H1 (cell line): ENCODE results near the gene TLR9. TPM values are rescaled to one million over a fixed set of nuclear protein-coding genes. Genes with fewer than 3 reads are reported as not detected.

Experiments used
- CTCF ChIA-PET: fragments of 300-600 bp; sonication (Branson Sonifier 250); formaldehyde crosslinking; loops from one replicate; lab custom pipeline; 2021; ENCODE audit not compliant: partially characterized antibody; lab: Charles Lee
- POLR2A ChIA-PET: fragments of 300-600 bp; sonication (Branson Sonifier 250); formaldehyde crosslinking; loops from one replicate; lab custom pipeline; 2021; ENCODE audit warnings: inconsistent platforms; ENCODE audit not compliant: partially characterized antibody; lab: Charles Lee
- DNase-seq, 2 experiments: peaks; one replicate each; pipeline versions ENCODE4 v3.0.0 to v3.0.0-alpha.2; 2010 to 2022; ENCODE audit warnings: low spot score in 2 of 2, low read depth in 1 of 2, mixed read lengths in 1 of 2
- FAIRE-seq: peaks from 2 replicates; lab custom pipeline; 2011; peaks lifted over from hg19 to GRCh38; lab: Jason Lieb, UNC
- H2AFZ ChIP-seq: 2 replicates; pipeline ENCODE4 v1.8.1; 2012; ENCODE audit warnings: low read length, inconsistent platforms
- H2AK5ac ChIP-seq: 2 replicates; pipeline ENCODE4 v1.6.1; 2013; ENCODE audit warnings: low read depth, low read length
- H2BK120ac ChIP-seq: replicated peaks from 2 replicates; pipeline ENCODE3; 2013; ENCODE audit warnings: low read depth, low read length, inconsistent platforms
- H2BK12ac ChIP-seq: 2 replicates; pipeline ENCODE4 v1.6.1; 2013; ENCODE audit warnings: low read depth, low read length
- H2BK15ac ChIP-seq: 2 replicates; pipeline ENCODE4 v1.6.1; 2013; ENCODE audit warnings: low read length
- H2BK20ac ChIP-seq: 2 replicates; pipeline ENCODE4 v1.6.1; 2013; ENCODE audit warnings: low read length
- H2BK5ac ChIP-seq: 2 replicates; pipeline ENCODE4 v1.6.1; 2013; ENCODE audit warnings: low read depth, low read length
- H3K14ac ChIP-seq: 2 replicates; pipeline ENCODE4 v1.6.1; 2013; ENCODE audit warnings: inconsistent platforms; ENCODE audit not compliant: insufficient read length
- H3K18ac ChIP-seq: 2 replicates; pipeline ENCODE4 v1.6.1; 2013; ENCODE audit warnings: low read length; ENCODE audit errors: extremely low read depth
- H3K23ac ChIP-seq: 2 replicates; pipeline ENCODE4 v1.6.1; 2013; ENCODE audit warnings: inconsistent platforms; ENCODE audit not compliant: insufficient read length
- H3K23me2 ChIP-seq: 2 replicates; pipeline ENCODE4 v1.6.1; 2013; ENCODE audit warnings: low read depth, low read length
- H3K27ac ChIP-seq: 2 replicates; pipeline ENCODE4 v1.6.1; 2011; ENCODE audit warnings: low read depth, low read length, inconsistent platforms
- H3K27me3 ChIP-seq, 4 experiments: replicated peaks in 1 of 4; 1 replicate in 1 of 4; 2 replicates in 3 of 4; pipeline versions ENCODE4 v1.6.1 to v1.8.1; 2011 to 2013; ENCODE audit warnings: low read length in 3 of 4, mild to moderate bottlenecking in 3 of 4, inconsistent platforms in 2 of 4, mixed read lengths in 2 of 4, moderate library complexity in 1 of 4; ENCODE audit not compliant: control insufficient read depth in 3 of 4, insufficient read depth in 3 of 4; ENCODE audit errors: extremely low read depth in 1 of 4
- H3K36me3 ChIP-seq, 4 experiments: 2 replicates each; pipeline versions ENCODE4 v1.6.1 to v1.8.1; 2011 to 2013; ENCODE audit warnings: mild to moderate bottlenecking in 4 of 4, low read length in 3 of 4, moderate library complexity in 2 of 4, control low read depth in 1 of 4, inconsistent platforms in 1 of 4; ENCODE audit not compliant: insufficient read depth in 4 of 4, control insufficient read depth in 2 of 4
- H3K4ac ChIP-seq: replicated peaks from 2 replicates; pipeline ENCODE3; 2013; ENCODE audit warnings: low read length, low read depth, mixed read lengths, inconsistent platforms; ENCODE audit not compliant: insufficient read length
- H3K4me1 ChIP-seq, 4 experiments: replicated peaks in 1 of 4; 1 replicate in 1 of 4; 2 replicates in 3 of 4; pipeline versions ENCODE4 v1.6.1 to v1.8.1; 2011 to 2013; ENCODE audit warnings: low read length in 3 of 4, inconsistent platforms in 2 of 4, mixed read lengths in 1 of 4; ENCODE audit not compliant: insufficient read depth in 4 of 4, control insufficient read depth in 3 of 4
- H3K4me2 ChIP-seq, 2 experiments: 2 replicates each; pipeline versions ENCODE4 v1.6.1 to v1.8.1; 2011 to 2013; ENCODE audit warnings: low read depth in 2 of 2, low read length in 2 of 2, control low read depth in 1 of 2, inconsistent platforms in 1 of 2, mild to moderate bottlenecking in 1 of 2; ENCODE audit not compliant: insufficient read depth in 1 of 2
- H3K4me3 ChIP-seq, 4 experiments: fragments of 200-600, 300-600 bp in 1 of 4; sonication (generic), shearing (Covaris generic), sonication (Bioruptor Twin) in 1 of 4; 2 replicates each; pipeline versions ENCODE4 v1.5.1 to v1.8.1; 2011 to 2016; ENCODE audit warnings: low read length in 4 of 4, low read depth in 3 of 4, control low read depth in 2 of 4, inconsistent platforms in 2 of 4, mild to moderate bottlenecking in 2 of 4, mixed read lengths in 1 of 4, moderate library complexity in 1 of 4; ENCODE audit not compliant: insufficient read depth in 2 of 4; ENCODE audit errors: extremely low read depth in 1 of 4
- H3K56ac ChIP-seq: replicated peaks from 2 replicates; pipeline ENCODE3; 2013; ENCODE audit warnings: low read depth, mild to moderate bottlenecking, mixed read lengths, low read length, inconsistent platforms; ENCODE audit not compliant: insufficient read length
- H3K79me1 ChIP-seq: 2 replicates; pipeline ENCODE4 v1.6.1; 2013; ENCODE audit warnings: low read depth, low read length, control low read depth
- H3K79me2 ChIP-seq, 2 experiments: 2 replicates each; pipeline versions ENCODE4 v1.6.1 to v1.8.1; 2012 to 2013; ENCODE audit warnings: low read length in 2 of 2, mild to moderate bottlenecking in 2 of 2, inconsistent platforms in 1 of 2; ENCODE audit not compliant: insufficient read depth in 2 of 2, control insufficient read depth in 1 of 2
- H3K9ac ChIP-seq, 4 experiments: replicated peaks in 1 of 4; 1 replicate in 1 of 4; 2 replicates in 3 of 4; pipeline versions ENCODE4 v1.6.1 to v1.8.1; 2011 to 2013; ENCODE audit warnings: low read depth in 3 of 4, low read length in 3 of 4, control low read depth in 2 of 4, mild to moderate bottlenecking in 2 of 4, moderate library complexity in 2 of 4, inconsistent platforms in 1 of 4; ENCODE audit errors: extremely low read depth in 1 of 4
- H3K9me3 ChIP-seq, 2 experiments: 2 replicates each; pipeline versions ENCODE4 v1.6.1 to v1.8.1; 2012 to 2013; ENCODE audit warnings: mild to moderate bottlenecking in 2 of 2, moderate library complexity in 2 of 2, control low read depth in 1 of 2, inconsistent platforms in 1 of 2, low read depth in 1 of 2, low read length in 1 of 2, mixed read lengths in 1 of 2; ENCODE audit not compliant: insufficient read depth in 2 of 2
- H4K20me1 ChIP-seq, 2 experiments: replicated peaks in 1 of 2; 2 replicates each; pipeline versions ENCODE3 to v1.8.1; 2011 to 2013; ENCODE audit warnings: inconsistent platforms in 2 of 2, low read length in 2 of 2, mild to moderate bottlenecking in 1 of 2; ENCODE audit not compliant: insufficient read depth in 2 of 2, control insufficient read depth in 1 of 2
- H4K5ac ChIP-seq: 2 replicates; pipeline ENCODE4 v1.6.1; 2013; ENCODE audit warnings: low read length, low read depth, mixed read lengths, inconsistent platforms; ENCODE audit not compliant: insufficient read length
- H4K8ac ChIP-seq: 2 replicates; pipeline ENCODE4 v1.8.0; 2013; ENCODE audit warnings: mild to moderate bottlenecking, moderate library complexity, low read length, inconsistent platforms; ENCODE audit not compliant: insufficient read depth; ENCODE audit errors: extremely low read depth
- H4K91ac ChIP-seq: replicated peaks from 2 replicates; pipeline ENCODE3; 2013; ENCODE audit warnings: low read length, mixed read lengths, inconsistent platforms; ENCODE audit not compliant: insufficient read length
- EZH2 ChIP-seq: fragments of 200-600 bp; sonication (generic); IDR thresholded peaks from 2 replicates; pipeline ENCODE4 v1.7.1; 2012; ENCODE audit warnings: low read depth, mild to moderate bottlenecking, moderate library complexity, low read length, inconsistent platforms; ENCODE audit not compliant: severe bottlenecking
- JUND ChIP-seq: IDR thresholded peaks from 2 replicates; pipeline ENCODE4 v1.6.1; 2011; ENCODE audit warnings: mild to moderate bottlenecking, improper control_type of control experiment, low read length
- POLR2AphosphoS5 ChIP-seq: IDR thresholded peaks from 2 replicates; pipeline ENCODE4 v1.6.1; 2011; ENCODE audit warnings: low read depth, low read length
- RFX5 ChIP-seq: IDR thresholded peaks from 2 replicates; pipeline ENCODE4 v1.6.1; 2011; ENCODE audit warnings: low read depth, low read length, improper control_type of control experiment, borderline replicate concordance
- RNF2 ChIP-seq: fragments of 200-900, 300-1000 bp; sonication (generic); IDR thresholded peaks from 2 replicates; pipeline ENCODE4 v1.7.1; 2016; ENCODE audit warnings: borderline replicate concordance, low read depth, mild to moderate bottlenecking, antibody characterized with exemption, low read length; ENCODE audit not compliant: poor library complexity, severe bottlenecking; ENCODE audit errors: missing control alignments
- SAP30 ChIP-seq: fragments of 300-600 bp; sonication (generic); IDR thresholded peaks from 2 replicates; pipeline ENCODE4 v1.7.1; 2012; ENCODE audit warnings: low read length, moderate library complexity, mild to moderate bottlenecking, inconsistent platforms; ENCODE audit not compliant: insufficient read depth, insufficient replicate concordance
- TBP ChIP-seq: IDR thresholded peaks from 2 replicates; pipeline ENCODE4 v1.6.1; 2011; ENCODE audit warnings: low read depth, low read length, improper control_type of control experiment
- TCF12 ChIP-seq: IDR thresholded peaks from 2 replicates; pipeline ENCODE4 v1.6.1; 2011; ENCODE audit warnings: low read depth, mild to moderate bottlenecking, low read length
- WGBS, 2 experiments: shearing (Covaris generic) in 1 of 2; methylation state at CpG; one replicate each; pipeline versions ENCODE4 v1.1.6 to v1.1.7; 2013 to 2015; ENCODE audit warnings: low lambda C conversion rate in 2 of 2, mixed read lengths in 2 of 2, inconsistent platforms in 1 of 2, low coverage in 1 of 2, missing lambda C conversion rate in 1 of 2; ENCODE audit not compliant: insufficient replicate concordance in 2 of 2, insufficient coverage in 1 of 2, insufficient read length in 1 of 2; ENCODE audit errors: extremely low coverage in 1 of 2, missing lambda C conversion rate in 1 of 2; 5-methylcytosine and 5-hydroxymethylcytosine counted together
- polyA plus RNA-seq, 7 experiments: library from polyadenylated mRNA; depleted of rRNA in 3 of 7; stranded (reverse) in 5 of 7; unstranded in 2 of 7; fragments of >200 nt in 5 of 7; fragments of 200-250 nt in 2 of 7; gene quantifications; 1 replicate in 5 of 7; 2 replicates in 1 of 7; 4 replicates in 1 of 7; pipeline versions ENCODE4 v1.2.1 to v1.2.3, GENCODE V29; 2011 to 2013; ENCODE audit warnings: missing spikeins in 2 of 7, mixed read lengths in 2 of 7
- total RNA-seq: library from RNA; stranded (reverse); fragmentation: NEBNext Ultra II Directional; extraction: Animal tissue kit (Norgen Biotek cat#: 25700); gene quantifications from 2 replicates; pipeline ENCODE4 v1.2.1, GENCODE V29; 2021

TLR9 gene
- total and polyA plus RNA-seq, 2 of the 8 experiments (the other 6 are each of a cell fraction or from before 2014, with no cell fraction given), result 0.05 TPM; not detected in 1

DNA sequence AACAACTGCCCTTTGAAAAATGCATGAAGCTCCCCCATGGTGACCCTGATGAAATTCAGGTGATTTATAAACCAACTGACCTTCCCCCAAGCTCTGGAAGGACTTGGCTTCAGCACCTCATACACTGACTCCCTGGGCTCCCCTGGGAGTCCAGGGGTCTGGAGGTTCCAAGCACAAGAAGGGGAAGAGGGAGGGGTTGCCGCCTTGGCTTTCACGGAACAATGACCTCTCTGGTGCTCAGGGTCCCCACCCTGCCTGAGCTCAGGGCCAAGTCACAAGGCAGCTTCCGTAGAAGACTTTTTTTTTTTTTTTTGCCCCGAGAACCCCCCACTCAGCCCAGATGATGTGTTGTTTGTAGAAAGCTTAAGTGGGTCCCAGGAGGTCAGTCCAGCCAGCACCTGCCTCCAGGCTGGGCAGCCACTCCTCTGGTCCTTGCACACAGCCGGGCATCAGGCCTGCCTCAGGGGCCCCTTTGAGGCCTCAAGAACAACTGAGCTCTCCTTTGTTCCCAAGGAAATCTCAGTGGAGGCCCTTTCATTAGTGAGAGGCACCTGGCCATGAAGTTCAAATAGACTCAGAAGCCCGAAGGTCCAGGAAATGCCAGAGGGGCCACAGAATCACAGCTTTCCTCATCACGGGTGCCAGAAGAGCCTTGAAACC lies 41.5 kb downstream of the TLR9 start:
- CTCF ChIA-PET, result interaction anchor here (0.8 to 4.6 kb wide), 9 partner anchors 13 to 130 kb away, joined by 3 to 26 read pairs (median 3); no protein-coding TSS in a partner anchor
- POLR2A ChIA-PET, result interaction anchor here (0.8 to 1.6 kb wide), 3 partner anchors 27 to 191 kb away, joined by 3 read pairs; partner anchors contain the start of gene POC1A

More for the DNA sequence above, 41.5 kb downstream of the TLR9 start:
- Histone ChIP-seq H4K5ac (no peak overlapping the region), H3K23me2 (no peaks in the 10 kb centered on the region; the same call in 1 of the 2 replicates), H3K14ac (no peak overlapping the region), H3K27ac (no peak overlapping the region), H2BK15ac (no peak overlapping the region), H3K9ac (no peak overlapping the region), H3K4me3 (no peak overlapping the region), H3K79me1 (no peaks in the 10 kb centered on the region), H2BK5ac (no peak overlapping the region), H2BK20ac (no peak overlapping the region), H3K23ac (no peak overlapping the region), H3K4me2 (no peak overlapping the region), H2BK12ac (no peak overlapping the region), H3K56ac (no peak overlapping the region), H3K36me3 (no peaks in the 10 kb centered on the region), H3K18ac (no peak overlapping the region; the same call in 1 of the 2 replicates), H2AFZ (no peak overlapping the region), H3K27me3 (no peaks in the 10 kb centered on the region), H3K9me3 (no peaks in the 10 kb centered on the region), H4K8ac (no peak overlapping the region), H3K4me1 (peaks cover 0 to 2% (median 1%) of the 10 kb centered on the region in 4 experiments; a peak in 2 of 7 replicates), H3K79me2 (no peaks in the 10 kb centered on the region), H4K91ac (no peak overlapping the region), H3K4ac (no peak overlapping the region), H2AK5ac (no peak overlapping the region), H2BK120ac (no peak overlapping the region), H4K20me1 (no peaks in the 10 kb centered on the region)
- no peak for DNase-seq
- no peak for TF ChIP-seq POLR2AphosphoS5
- no peak for TF ChIP-seq RNF2
- no peak for TF ChIP-seq TBP
- no peak for TF ChIP-seq EZH2
- no peak for TF ChIP-seq JUND
- TF ChIP-seq RFX5, result no peak
- no peak for TF ChIP-seq TCF12
- TF ChIP-seq SAP30, result no peak
- WGBS, 2 experiments, result 87% methylated on average over 7 of the region's 7 CpGs; no CpG with 5 or more reads in 1 of the 2 experiments
- no peak for FAIRE-seq
